ENCODE results near the gene CATSPERZ.

DNA sequence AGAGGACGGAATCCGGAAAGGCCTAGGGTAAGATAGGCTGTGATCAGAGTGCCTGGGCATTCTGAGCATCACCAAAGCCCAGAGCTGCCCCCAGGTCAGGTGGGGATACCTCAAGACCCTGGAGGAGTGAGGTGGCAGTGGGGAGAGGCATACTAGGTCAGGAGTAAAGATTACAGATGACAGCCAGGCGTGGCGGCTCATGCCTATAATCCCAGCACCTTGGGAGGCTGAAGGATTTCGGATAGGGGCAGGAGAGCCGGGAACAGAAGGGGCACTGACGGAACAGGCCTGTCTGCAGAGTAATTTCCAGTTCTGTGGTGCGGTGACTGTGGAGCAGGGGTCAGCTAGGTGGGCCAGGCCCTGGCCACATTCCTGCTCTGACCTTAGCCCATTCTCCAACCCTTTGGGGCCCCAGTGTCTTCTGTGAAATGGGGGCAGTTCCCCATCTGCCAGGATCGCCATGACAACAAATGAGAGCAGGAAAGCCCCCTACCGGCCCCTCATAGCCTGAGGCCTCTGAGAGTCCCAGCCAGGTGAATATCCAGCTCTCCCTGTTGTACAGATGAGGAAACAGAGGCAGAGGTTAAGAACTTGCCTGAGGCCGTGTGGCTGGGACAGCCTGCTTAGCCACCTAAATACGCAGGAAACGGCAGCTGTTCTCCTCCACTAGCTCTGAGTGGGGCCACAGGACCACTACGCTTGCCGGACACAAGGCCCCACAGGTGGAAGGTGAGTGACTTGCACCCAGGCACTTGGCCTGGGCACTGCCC is 24.9 kb upstream of the CATSPERZ start:
- TF ChIP-seq CTCF (conservative IDR thresholded peaks at IDR 0.05; ENCODE audit: low read length) (no peak), EZH2phosphoT487 (IDR thresholded peaks at IDR 0.05; ENCODE audit: borderline replicate concordance) (no peak)
